ENCODE measurements around the gene TTF2. TPM values are rescaled to one million over a fixed set of nuclear protein-coding genes. Genes with fewer than 3 reads are reported as not detected.

TTF2 gene
- total RNA-seq, 4 donors from 2014 or later: 9.7 to 15.2 (median 12.2) TPM

- H3K4me1 ChIP-seq: no peaks in the 10 kb centered on the region
- no peak for DNase-seq
- no peaks in the 10 kb centered on the region for H3K36me3 ChIP-seq
- no peaks in the 10 kb centered on the region for H3K9me3 ChIP-seq
- ATAC-seq: no peak
- intact Hi-C loops (cut with DNase I; ENCODE audit: low total_unique reads): no loop called here
- no peak overlapping the region for H3K4me3 ChIP-seq
- TF ChIP-seq, protein P1, sequence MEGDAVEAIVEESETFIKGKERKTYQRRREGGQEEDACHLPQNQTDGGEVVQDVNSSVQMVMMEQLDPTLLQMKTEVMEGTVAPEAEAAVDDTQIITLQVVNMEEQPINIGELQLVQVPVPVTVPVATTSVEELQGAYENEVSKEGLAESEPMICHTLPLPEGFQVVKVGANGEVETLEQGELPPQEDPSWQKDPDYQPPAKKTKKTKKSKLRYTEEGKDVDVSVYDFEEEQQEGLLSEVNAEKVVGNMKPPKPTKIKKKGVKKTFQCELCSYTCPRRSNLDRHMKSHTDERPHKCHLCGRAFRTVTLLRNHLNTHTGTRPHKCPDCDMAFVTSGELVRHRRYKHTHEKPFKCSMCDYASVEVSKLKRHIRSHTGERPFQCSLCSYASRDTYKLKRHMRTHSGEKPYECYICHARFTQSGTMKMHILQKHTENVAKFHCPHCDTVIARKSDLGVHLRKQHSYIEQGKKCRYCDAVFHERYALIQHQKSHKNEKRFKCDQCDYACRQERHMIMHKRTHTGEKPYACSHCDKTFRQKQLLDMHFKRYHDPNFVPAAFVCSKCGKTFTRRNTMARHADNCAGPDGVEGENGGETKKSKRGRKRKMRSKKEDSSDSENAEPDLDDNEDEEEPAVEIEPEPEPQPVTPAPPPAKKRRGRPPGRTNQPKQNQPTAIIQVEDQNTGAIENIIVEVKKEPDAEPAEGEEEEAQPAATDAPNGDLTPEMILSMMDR (IDR thresholded peaks at IDR 0.05 in 4 of 5, conservative IDR thresholded peaks at IDR 0.05 in 1 of 5): no peak
- TF ChIP-seq POLR2A (IDR thresholded peaks at IDR 0.05): no peak
- no peak overlapping the region for H3K27ac ChIP-seq
- no peaks in the 10 kb centered on the region for H3K27me3 ChIP-seq
- in situ Hi-C loops (cut with MboI; ENCODE audit: low sequenced_read_pairs in 4 of 4): loop anchor here in 1 of 4 donors (10.0 to 25.0 kb wide), 2 partner anchors 301 to 458 kb away; no protein-coding TSS in a partner anchor
These were observed 14.5 kb upstream of the TTF2 start for GRCh38 chr1:117045644-117046043.

- in situ Hi-C loops (cut with MboI; ENCODE audit: low sequenced_read_pairs in 4 of 4): loop anchor here in 1 of 4 donors (10.0 to 25.0 kb wide), 2 partner anchors 302 to 459 kb away; no protein-coding TSS in a partner anchor
- no peak for ATAC-seq
- no peak for DNase-seq
- TF ChIP-seq, protein P1 (IDR thresholded peaks at IDR 0.05 in 4 of 5, conservative IDR thresholded peaks at IDR 0.05 in 1 of 5): no peak
- TF ChIP-seq POLR2A (IDR thresholded peaks at IDR 0.05): no peak
- Histone ChIP-seq H3K36me3 (no peaks in the 10 kb centered on the region), H3K9me3 (no peaks in the 10 kb centered on the region), H3K4me1 (no peaks in the 10 kb centered on the region), H3K27me3 (no peaks in the 10 kb centered on the region), H3K4me3 (no peak overlapping the region), H3K27ac (no peak overlapping the region)
- intact Hi-C loops (cut with DNase I; ENCODE audit: low total_unique reads): no loop called here
These were observed 13.3 kb upstream of the TTF2 start for GRCh38 chr1:117046781-117047180.

- Histone ChIP-seq H3K36me3 (no peaks in the 10 kb centered on the region), H3K27me3 (no peaks in the 10 kb centered on the region), H3K27ac (no peak overlapping the region), H3K4me1 (no peaks in the 10 kb centered on the region), H3K9me3 (no peaks in the 10 kb centered on the region), H3K4me3 (no peak overlapping the region)
- TF ChIP-seq POLR2A (IDR thresholded peaks at IDR 0.05): no peak
- TF ChIP-seq, protein P1 (IDR thresholded peaks at IDR 0.05 in 4 of 5, conservative IDR thresholded peaks at IDR 0.05 in 1 of 5): no peak
- no peak for ATAC-seq
- intact Hi-C loops (cut with DNase I; ENCODE audit: low total_unique reads): no loop called here
- in situ Hi-C loops (cut with MboI; ENCODE audit: low sequenced_read_pairs in 4 of 4): loop anchor here in 1 of 4 donors (10.0 to 25.0 kb wide), 2 partner anchors 302 to 460 kb away; no protein-coding TSS in a partner anchor
- DNase-seq: no peak
These were observed 12.9 kb upstream of the TTF2 start for GRCh38 chr1:117047271-117047670.

GRCh38 chr1:117049857-117050256, 10.3 kb upstream of the TTF2 start:
- ATAC-seq (no peak), DNase-seq (no peak)
- Histone ChIP-seq H3K36me3 (no peaks in the 10 kb centered on the region), H3K9me3 (no peaks in the 10 kb centered on the region), H3K27me3 (no peaks in the 10 kb centered on the region), H3K4me1 (no peaks in the 10 kb centered on the region), H3K4me3 (no peak overlapping the region), H3K27ac (no peak overlapping the region)
- TF ChIP-seq, protein P1 (IDR thresholded peaks at IDR 0.05 in 4 of 5, conservative IDR thresholded peaks at IDR 0.05 in 1 of 5): no peak
- no peak for TF ChIP-seq POLR2A (IDR thresholded peaks at IDR 0.05)
- intact Hi-C loops (cut with DNase I; ENCODE audit: low total_unique reads): no loop called here
- in situ Hi-C loops (cut with MboI; ENCODE audit: low sequenced_read_pairs in 4 of 4): loop anchor here (5.0 to 25.0 kb wide), 10 partner anchors 205 to 712 kb away; partner anchors contain the start of gene CD58 (in 1 of the 4)
